Central memory CD8-positive, alpha-beta T cell (primary cell): Measurements from ENCODE around the gene SIN3B.
A peak's percentile ranks its signal among the peaks of the same experiment; 100 is the strongest.

ENCODE experiments used
- ATAC-seq: fragments of 150-1000 bp; cut with Tn5 transposase; replicated peaks from 2 replicates; pipeline ENCODE4 v1.10.0; 2022; ENCODE audit warnings: mild to moderate bottlenecking, moderate FRiP score, moderate number of reproducible peaks; ENCODE audit not compliant: poor library complexity, severe bottlenecking; ENCODE audit errors: extremely low read depth
- DNase-seq, 2 donors: peaks; one replicate each; pipeline ENCODE4 v3.0.0; 2021; ENCODE audit warnings: low spot score in 2 of 2
- H3K27ac Mint-ChIP-seq: one replicate; pipeline ENCODE4 v1.8.0; 2022; ENCODE audit warnings: low read depth, mild to moderate bottlenecking, moderate library complexity, mixed read lengths
- H3K27me3 Mint-ChIP-seq: one replicate; pipeline ENCODE4 v1.8.0; 2022; ENCODE audit warnings: mixed read lengths
- H3K36me3 Mint-ChIP-seq: one replicate; pipeline ENCODE4 v1.8.0; 2022; ENCODE audit warnings: mild to moderate bottlenecking, moderate library complexity, mixed read lengths; ENCODE audit not compliant: insufficient read depth
- H3K4me1 Mint-ChIP-seq: one replicate; pipeline ENCODE4 v1.8.0; 2022; ENCODE audit warnings: mixed read lengths
- H3K4me3 Mint-ChIP-seq: one replicate; pipeline ENCODE4 v1.8.0; 2022; ENCODE audit warnings: mild to moderate bottlenecking, moderate library complexity, mixed read lengths
- H3K9me3 Mint-ChIP-seq: one replicate; pipeline ENCODE4 v1.8.0; 2022; ENCODE audit warnings: mixed read lengths

The SIN3B gene

DNA sequence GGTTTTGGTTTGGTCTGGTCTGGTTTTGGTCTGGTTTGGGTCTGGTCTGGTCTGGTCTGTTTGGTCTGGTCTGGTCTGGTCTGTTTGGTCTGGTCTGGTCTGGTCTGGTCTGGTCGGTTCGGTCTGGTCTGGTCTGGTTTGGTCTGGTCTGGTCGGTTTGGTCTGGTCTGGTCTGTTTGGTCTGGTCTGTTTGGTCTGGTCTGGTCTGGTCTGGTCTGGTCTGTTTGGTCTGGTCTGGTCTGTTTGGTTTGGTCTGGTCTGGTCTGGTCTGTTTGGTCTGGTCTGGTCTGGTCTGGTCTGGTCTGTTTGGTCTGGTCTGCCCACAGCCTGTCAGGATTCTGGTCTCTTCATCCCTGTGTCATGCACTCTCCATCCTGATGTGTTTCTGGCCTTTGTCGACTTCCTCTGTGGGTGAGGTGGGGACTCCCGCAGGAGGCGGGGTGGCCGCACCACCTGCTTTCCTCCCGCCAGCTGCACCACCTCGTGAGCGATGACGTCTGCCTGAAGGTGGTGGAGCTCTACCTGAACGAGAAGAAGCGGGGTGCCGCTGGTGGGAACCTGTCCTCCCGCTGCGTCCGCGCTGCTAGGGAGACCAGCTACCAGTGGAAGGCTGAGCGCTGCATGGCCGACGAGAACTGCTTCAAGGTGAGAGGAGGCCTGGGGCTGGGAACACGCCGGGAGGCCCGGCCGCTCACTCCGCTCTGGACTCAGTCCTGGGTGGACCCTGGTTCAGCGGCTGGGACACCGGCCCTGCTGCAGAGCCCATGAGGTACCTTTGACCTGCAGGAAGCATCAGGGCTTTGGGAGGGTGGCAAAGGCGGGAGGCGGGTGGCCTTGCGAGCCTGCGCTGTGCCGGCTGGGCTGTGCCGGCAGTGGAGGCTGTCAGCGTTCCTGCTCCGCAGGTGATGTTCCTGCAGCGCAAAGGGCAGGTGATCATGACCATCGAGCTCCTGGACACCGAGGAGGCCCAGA, 46.7 kb downstream of the SIN3B start:
- Mint-ChIP-seq H3K9me3 (no peaks in the 10 kb centered on the region), H3K27ac (peak overlapping the region; percentile 96), H3K4me1 (peaks cover 22% of the 10 kb centered on the region), H3K36me3 (peaks cover 18% of the 10 kb centered on the region), H3K27me3 (no peaks in the 10 kb centered on the region), H3K4me3 (no peak overlapping the region)
- no peak for ATAC-seq
- DNase-seq: no peak

DNA sequence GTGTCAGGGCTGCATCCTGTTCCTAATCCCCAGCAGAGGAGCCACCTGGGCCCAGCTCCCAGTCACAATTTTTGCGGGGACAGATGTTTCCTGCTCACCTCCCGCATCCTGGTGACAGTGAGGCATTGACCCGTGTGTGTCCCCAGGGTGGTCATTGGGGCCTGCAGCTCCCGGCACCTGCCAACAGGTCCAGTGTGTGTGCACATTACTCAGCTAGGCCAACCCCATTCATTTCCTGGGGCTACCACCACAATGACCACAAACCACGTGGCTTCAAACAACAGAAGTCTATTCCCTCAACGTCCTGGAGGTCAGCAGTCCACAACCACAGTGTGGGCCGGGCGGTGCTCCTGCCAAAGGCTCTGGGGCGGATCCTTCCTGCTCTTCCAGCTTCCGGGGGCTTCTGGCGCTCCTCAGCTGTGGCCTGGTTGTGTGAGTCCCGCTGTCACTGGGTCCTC, 47.7 kb downstream of the SIN3B start:
- peaks cover 22% of the 10 kb centered on the region for H3K4me1 Mint-ChIP-seq
- ATAC-seq (no peak), DNase-seq (no peak)
- no peak overlapping the region for H3K4me3 Mint-ChIP-seq
- H3K36me3 Mint-ChIP-seq: peaks cover 14% of the 10 kb centered on the region
- no peaks in the 10 kb centered on the region for H3K27me3 Mint-ChIP-seq
- H3K27ac Mint-ChIP-seq: no peak overlapping the region
- peaks cover 1% of the 10 kb centered on the region for H3K9me3 Mint-ChIP-seq

DNA sequence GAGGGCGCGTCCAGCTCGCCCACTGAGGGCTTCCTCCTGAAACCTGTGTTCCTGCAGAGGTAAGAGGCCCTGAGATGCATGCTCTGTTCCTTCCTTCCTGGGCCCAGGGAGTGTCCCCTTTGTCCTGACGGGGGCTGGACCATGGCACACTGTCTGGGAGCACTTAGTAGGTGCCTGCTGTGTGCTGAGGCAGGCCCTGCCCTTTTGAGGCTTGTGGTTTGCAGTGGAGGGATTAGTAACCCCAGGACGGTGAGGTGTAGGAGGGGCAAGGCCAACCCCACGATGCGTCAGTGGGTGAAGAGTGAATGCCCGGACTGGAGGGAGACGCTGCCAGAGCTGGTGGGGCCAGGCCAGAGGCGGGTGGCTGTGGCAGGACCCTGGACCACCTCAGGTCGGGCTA, 48.4 kb downstream of the SIN3B start:
- Mint-ChIP-seq H3K4me3 (no peak overlapping the region), H3K27ac (no peak overlapping the region), H3K9me3 (peaks cover 7% of the 10 kb centered on the region), H3K4me1 (peaks cover 22% of the 10 kb centered on the region), H3K36me3 (peaks cover 10% of the 10 kb centered on the region), H3K27me3 (no peaks in the 10 kb centered on the region)
- DNase-seq (no peak), ATAC-seq (no peak)

DNA sequence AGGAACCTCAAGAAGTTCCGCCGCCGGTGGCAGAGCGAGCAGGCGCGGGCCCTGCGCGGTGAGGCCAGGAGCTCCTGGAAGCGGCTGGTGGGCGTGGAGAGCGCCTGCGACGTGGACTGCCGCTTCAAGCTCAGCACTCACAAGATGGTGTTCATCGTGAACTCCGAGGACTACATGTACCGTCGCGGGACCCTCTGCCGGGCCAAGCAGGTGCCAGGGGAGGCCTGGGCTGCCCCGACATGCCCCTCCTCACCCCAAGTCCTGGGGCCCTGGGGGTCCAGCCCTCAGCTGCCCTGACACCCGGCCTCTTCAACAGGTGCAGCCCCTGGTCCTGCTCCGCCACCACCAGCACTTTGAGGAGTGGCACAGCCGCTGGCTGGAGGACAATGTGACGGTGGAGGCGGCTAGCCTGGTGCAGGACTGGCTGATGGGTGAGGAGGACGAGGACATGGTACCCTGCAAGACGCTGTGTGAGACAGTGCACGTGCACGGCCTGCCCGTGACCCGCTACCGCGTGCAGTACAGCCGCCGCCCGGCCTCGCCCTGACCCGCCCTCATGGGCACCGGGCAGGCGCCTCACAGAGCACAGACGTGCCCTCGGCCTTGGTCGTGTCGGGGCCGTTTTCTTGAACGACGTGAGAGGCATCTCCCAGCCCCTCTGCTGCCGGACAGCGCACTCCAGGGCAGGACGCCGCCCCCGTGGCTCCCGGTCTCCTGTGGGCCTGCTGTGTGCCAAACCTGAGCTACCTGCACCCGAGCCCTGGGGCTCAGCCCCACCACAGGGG, 49.2 kb downstream of the SIN3B start:
- Mint-ChIP-seq H3K9me3 (peaks cover 13% of the 10 kb centered on the region), H3K27me3 (no peaks in the 10 kb centered on the region), H3K4me3 (no peak overlapping the region), H3K4me1 (peaks cover 22% of the 10 kb centered on the region), H3K27ac (no peak overlapping the region), H3K36me3 (peaks cover 9% of the 10 kb centered on the region)
- DNase-seq (no peak), ATAC-seq (no peak)

DNA sequence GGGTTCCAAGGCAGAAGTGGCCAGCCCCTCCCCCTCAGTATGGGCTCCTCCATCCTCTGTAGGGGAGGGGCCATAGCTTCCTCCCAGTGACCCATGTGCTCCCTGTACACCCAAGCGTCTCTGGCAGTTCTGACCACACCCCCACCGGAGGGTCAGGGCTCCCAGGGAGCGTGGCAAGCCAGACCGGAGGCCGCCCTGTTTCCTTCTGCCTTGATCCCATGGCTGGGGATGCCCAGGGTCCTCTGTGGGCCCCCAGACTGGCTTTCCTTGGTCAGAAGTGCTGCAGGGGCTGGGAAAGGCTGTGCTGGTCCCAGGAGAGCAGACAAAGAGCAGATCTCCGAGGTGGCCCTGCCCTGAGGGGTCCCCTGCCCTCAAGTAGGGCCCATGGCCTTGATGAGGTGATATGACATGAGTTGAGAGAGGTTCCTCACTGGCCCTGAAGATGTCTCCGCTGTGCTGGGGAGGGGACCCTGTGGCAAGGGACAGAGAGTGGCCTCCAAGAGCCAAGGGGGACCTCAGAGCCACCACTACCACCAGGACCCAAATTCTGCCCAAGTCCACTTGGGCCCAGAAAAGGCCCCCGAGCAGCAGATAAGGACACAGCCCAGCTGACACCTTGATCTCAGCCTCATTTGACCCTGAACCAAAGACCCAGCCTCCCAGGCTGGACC, 51.8 kb downstream of the SIN3B start:
- Mint-ChIP-seq H3K4me3 (no peak overlapping the region), H3K9me3 (peaks cover 13% of the 10 kb centered on the region), H3K36me3 (peaks cover 6% of the 10 kb centered on the region), H3K27ac (no peak overlapping the region), H3K4me1 (peaks cover under 1% of the 10 kb centered on the region), H3K27me3 (no peaks in the 10 kb centered on the region)
- ATAC-seq (no peak), DNase-seq (no peak)

DNA sequence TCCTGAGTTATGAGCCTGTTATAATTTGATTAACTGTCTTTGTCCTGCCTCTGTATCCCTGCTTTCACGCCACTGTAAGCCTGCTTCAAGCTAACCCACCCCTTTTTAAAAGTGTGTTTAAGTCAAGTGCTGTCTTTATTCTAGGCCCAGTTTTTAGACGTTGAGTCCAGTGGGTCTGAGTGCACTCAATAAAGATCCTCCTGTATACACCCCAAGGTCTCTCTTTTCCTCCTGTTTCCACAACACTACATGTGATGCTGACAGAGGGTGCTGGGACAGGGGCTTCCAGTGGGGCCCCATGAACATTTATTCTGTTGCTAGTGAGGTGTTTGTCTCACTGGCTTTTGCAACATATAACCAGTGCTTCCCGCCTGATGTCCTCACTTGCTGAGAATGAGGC, 52.9 kb downstream of the SIN3B start:
- DNase-seq (no peak), ATAC-seq (no peak)
- Mint-ChIP-seq H3K4me3 (no peak overlapping the region), H3K9me3 (peaks cover 13% of the 10 kb centered on the region), H3K4me1 (no peaks in the 10 kb centered on the region), H3K36me3 (peaks cover 6% of the 10 kb centered on the region), H3K27ac (no peak overlapping the region), H3K27me3 (no peaks in the 10 kb centered on the region)

DNA sequence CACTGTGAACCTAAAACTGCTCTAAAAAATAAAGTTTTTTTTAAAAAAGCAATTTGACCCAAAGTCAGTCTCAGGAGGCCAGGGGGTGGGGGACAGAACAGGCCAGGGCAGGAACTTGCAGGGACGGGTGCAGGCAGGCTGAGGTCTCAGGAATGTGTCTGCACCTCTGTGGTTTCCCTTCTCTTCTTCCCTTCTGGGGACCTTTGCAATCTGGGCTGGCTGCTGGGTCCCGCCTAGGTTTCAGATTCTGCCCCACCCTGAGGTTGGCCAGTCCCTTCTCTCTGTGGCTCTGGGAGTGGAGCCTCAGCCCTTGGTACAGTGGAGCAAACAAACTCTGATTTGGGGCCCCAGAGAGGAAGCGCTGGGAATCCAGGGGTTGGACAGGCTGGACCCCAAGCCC, 54.3 kb downstream of the SIN3B start:
- H3K27ac Mint-ChIP-seq: no peak overlapping the region
- ATAC-seq: no peak
- H3K36me3 Mint-ChIP-seq: peaks cover 6% of the 10 kb centered on the region
- DNase-seq: no peak
- H3K4me1 Mint-ChIP-seq: peaks cover 3% of the 10 kb centered on the region
- peaks cover under 1% of the 10 kb centered on the region for H3K27me3 Mint-ChIP-seq
- no peak overlapping the region for H3K4me3 Mint-ChIP-seq
- H3K9me3 Mint-ChIP-seq: peaks cover 13% of the 10 kb centered on the region

DNA sequence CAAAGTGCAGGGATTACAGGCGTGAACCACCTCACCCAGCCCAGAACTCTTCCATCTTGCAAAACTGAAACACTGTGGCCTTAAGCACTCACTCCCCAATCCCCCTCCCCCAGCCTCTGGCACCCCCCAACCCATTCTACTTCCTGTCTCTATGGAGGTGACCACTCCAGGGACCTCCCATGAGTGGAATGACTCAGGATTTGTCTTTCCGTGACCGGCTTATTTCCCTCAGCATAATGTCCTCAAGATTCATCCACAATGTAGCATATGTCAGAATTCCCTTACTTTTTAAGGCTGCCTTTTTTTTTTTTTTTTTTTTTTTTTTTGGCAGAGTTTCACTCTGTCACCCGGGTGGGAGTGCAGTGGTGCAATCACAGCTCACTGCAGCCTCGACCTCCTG, 56.0 kb downstream of the SIN3B start:
- Mint-ChIP-seq H3K36me3 (peaks cover 2% of the 10 kb centered on the region), H3K27ac (no peak overlapping the region), H3K27me3 (peaks cover 11% of the 10 kb centered on the region), H3K4me3 (no peak overlapping the region), H3K4me1 (peaks cover 8% of the 10 kb centered on the region), H3K9me3 (peaks cover 13% of the 10 kb centered on the region)
- no peak for DNase-seq
- ATAC-seq: no peak

DNA sequence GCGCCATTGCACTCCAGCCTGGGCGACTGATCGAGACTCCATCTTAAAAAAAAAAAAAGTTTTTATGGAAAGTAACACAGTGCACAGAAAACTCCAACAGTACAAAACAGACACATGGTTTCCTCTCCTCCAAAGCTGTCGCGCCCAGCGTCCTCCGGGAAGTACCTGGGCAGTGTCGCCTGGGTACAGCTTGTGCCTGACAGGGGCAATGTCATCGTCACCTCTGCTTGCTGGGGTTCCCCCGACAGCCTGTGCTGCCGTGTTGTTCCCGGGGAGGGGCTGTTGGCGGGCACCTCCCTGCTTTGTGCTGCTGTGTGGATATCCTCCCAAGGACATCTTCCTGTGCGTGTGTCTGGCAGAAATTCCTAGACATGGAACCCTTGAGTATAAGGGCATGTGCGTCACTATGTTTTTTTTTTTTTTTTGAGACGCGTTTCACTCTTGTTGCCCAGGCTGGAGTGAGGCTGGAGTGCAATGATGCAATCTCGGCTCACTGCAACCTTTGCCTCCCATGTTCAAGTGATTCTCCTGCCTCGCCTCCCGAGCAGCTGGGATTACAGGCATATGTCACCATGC, 57.2 kb downstream of the SIN3B start:
- H3K4me1 Mint-ChIP-seq: peaks cover 8% of the 10 kb centered on the region
- H3K27ac Mint-ChIP-seq: no peak overlapping the region
- H3K9me3 Mint-ChIP-seq: peaks cover 13% of the 10 kb centered on the region
- no peak overlapping the region for H3K4me3 Mint-ChIP-seq
- peaks cover 11% of the 10 kb centered on the region for H3K27me3 Mint-ChIP-seq
- DNase-seq: no peak
- ATAC-seq: no peak
- no peaks in the 10 kb centered on the region for H3K36me3 Mint-ChIP-seq

DNA sequence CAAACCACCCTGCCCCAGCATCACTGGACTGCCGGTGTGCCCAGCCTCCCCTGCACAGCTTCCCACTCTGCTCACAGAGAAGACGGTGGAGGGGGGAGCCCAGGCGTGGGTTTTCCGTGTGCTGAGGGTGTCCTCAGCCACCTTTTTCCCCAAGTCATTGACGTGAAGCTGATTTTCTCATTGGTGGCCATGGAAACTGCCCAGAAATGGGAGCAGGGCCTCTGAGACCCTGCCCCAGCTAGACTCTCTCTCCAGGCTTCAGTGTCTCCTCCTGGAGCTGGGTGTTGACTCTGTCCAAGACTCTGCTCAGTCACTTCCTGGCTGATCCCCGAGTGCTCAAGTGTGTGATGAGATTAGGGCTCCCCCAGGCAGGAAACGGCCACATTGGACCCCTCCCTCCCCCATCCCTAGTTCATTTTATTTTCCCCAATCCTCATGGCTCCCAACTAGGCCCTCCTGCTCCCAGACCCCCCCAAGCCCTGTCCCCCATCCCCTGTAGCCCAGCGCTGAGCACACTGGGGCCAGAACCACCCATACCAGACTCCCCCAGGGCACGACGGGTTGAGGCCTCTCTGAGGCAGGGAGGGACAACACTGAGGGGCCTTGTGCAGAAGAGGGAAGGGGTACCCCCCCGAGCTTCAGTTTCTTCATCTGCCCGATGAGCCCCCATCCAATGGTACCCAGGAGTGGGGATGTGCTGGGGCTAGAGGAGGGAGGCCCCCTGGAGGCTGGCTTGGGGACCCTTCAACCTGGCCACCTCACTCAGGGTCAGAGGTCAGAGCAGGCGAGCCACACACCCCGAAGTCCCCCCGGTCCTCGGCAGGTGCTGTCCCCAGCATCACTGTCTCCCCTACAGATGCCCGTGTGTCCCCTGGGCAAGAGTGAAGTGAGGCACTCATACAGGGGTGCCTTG, 58.4 kb downstream of the SIN3B start:
- Mint-ChIP-seq H3K27ac (no peak overlapping the region), H3K4me1 (peaks cover 8% of the 10 kb centered on the region), H3K36me3 (no peaks in the 10 kb centered on the region), H3K27me3 (peaks cover 24% of the 10 kb centered on the region), H3K4me3 (no peak overlapping the region), H3K9me3 (peaks cover 6% of the 10 kb centered on the region)
- ATAC-seq (no peak), DNase-seq (no peak)

DNA sequence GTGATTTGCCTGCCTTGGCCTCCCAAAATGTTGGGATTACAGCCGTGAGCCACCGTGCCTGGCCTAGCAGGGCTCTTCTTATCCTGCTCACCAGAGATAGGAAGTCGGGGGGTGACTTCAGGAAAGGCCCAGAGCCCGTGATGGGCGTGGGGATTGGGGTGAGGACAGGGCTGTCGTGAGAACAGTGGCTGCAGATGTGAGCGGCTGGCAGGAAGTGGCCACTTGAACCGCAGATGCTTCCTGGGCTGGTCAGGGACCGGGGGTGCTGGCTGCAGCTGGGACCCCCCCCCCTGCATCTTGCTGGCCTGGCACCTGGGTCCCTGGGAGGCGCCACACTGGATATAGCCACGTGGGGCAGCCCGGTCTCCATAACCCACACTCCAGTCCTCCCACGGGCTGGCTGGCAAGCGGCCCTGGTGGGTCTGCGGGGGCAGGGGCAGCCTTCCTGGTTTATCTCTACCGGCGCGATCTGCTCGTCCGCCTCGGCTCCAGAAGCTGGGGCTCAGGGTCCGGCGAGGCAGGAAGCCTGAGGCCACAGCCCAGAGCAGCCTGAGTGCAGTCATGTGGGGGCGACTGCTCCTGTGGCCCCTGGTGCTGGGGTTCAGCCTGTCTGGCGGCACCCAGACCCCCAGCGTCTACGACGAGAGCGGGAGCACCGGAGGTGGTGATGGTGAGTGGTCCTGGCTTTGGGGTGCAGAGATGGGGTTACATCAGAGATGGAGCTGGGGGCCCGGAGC, 59.6 kb downstream of the SIN3B start, which contains the start of gene F2RL3:
Gene F2RL3, plus strand, starts transcription at position 371 of the 737 bp plus-strand sequence. Its CDS starts 191 bp downstream, at position 562.
- H3K27ac Mint-ChIP-seq: no peak within 1 kb of the TSS
- peaks cover 8% of the 10 kb centered on the region for H3K4me1 Mint-ChIP-seq
- no peaks in the 10 kb centered on the region for H3K9me3 Mint-ChIP-seq
- ATAC-seq (no peak), DNase-seq (no peak)
- H3K4me3 Mint-ChIP-seq: no peak within 1 kb of the TSS
- peaks cover 36% of the 10 kb centered on the region for H3K27me3 Mint-ChIP-seq
- no peaks in the 10 kb centered on the region for H3K36me3 Mint-ChIP-seq
